ENCODE data around the gene AVPI1. TPM values are rescaled to one million over a fixed set of nuclear protein-coding genes. Genes with fewer than 3 reads are reported as not detected.

The AVPI1 gene
- total and polyA plus RNA-seq, 12 donors, result 5.3 to 41.0 (median 9.1) TPM

DNA sequence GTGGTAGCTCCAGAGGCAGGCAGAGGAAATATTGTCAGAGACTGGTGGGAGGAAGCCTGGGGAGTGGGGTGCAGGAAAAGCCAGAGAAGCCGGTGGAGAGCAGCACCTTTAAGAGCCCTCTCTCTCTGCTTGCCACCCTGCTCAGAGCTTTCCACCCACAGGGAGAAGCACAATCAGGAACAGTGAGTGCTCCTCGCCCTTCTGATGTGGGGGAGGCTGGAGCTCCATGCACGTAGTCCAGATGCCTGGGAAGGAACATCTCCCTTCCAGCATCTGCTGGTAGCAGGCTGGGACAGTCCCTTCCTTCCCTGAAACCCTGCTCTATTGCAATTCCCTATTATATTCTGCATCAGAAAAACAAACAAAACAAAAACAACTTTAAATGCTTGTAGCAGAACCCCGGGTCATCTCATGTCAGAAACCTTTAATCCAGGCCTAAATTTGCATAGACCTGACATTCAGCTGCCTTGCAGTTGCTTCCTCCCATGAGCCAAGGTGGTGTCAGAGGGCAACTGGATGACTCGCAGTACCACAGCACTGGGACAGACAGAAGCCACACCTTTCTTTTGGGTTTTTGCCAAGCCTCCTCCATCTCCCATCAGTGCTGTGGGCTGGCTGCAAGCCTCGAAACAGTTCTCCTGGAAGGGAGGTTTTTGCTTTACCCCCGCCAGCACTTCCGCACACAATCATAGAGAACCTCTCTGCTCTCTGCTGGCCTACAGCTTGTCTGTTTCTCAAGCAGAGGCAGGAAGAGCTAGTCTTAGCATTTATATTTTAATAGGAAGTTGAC lies 13.1 kb downstream of the AVPI1 start:
- TF ChIP-seq CTCF (IDR thresholded peaks at IDR 0.05), result no peak
- peak in 4 of 8 donors; percentile 25 to 43 (median 34) for ATAC-seq
- no peak overlapping the region for H3K4me3 ChIP-seq
- 56 to 69% methylated on average over 8 of the region's 8 CpGs for WGBS, 2 donors
- no peaks in the 10 kb centered on the region for H3K9me3 ChIP-seq
- H3K27me3 ChIP-seq, result no peaks in the 10 kb centered on the region
- H3K36me3 ChIP-seq, result peaks cover 0 to 93% (median 42%) of the 10 kb centered on the region in 9 donors
- H3K27ac ChIP-seq, result peak overlapping the region in 2 of 10 donors; percentile 44 to 66
- peaks cover 0 to 21% (median 0%) of the 10 kb centered on the region in 9 donors for H3K4me1 ChIP-seq
- intact Hi-C loops (cut with DNase I), result no loop called here
- no peak for DNase-seq

DNA sequence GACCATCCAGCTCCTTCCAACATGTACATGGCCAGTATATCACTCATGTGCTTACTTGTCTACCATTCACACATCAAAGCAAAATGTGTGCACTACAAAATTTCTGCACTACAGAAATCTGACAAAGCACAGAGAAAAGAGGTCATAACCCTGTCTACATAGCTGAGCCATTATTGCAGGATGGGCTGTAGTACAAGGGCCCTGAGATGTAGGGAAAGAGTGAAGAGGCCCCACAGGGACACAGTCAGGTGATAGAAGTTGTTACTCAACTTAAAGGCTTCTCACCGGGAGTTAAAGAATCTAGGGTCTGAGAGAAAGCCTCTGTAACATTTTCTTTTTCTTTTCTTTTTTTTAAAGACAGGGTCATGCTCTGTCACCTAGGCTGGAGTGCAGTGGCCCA lies 17.5 kb downstream of the AVPI1 start:
- H3K9me3 ChIP-seq, result no peaks in the 10 kb centered on the region
- peaks cover 0 to 99% (median 40%) of the 10 kb centered on the region in 9 donors for H3K36me3 ChIP-seq
- no peak overlapping the region for H3K27ac ChIP-seq
- H3K4me1 ChIP-seq, result peaks cover 0 to 15% (median 0%) of the 10 kb centered on the region in 9 donors
- H3K4me3 ChIP-seq, result no peak overlapping the region
- ATAC-seq (no peak), DNase-seq (no peak)
- 88 to 89% methylated on average over 1 of the region's 1 CpG for WGBS, 2 donors
- H3K27me3 ChIP-seq, result no peaks in the 10 kb centered on the region
- no peak for TF ChIP-seq CTCF (IDR thresholded peaks at IDR 0.05)
- intact Hi-C loops (cut with DNase I), result loop anchor here in 1 of 10 donors (2.0 kb wide), 1 partner anchor 19 kb away; no protein-coding TSS in a partner anchor

DNA sequence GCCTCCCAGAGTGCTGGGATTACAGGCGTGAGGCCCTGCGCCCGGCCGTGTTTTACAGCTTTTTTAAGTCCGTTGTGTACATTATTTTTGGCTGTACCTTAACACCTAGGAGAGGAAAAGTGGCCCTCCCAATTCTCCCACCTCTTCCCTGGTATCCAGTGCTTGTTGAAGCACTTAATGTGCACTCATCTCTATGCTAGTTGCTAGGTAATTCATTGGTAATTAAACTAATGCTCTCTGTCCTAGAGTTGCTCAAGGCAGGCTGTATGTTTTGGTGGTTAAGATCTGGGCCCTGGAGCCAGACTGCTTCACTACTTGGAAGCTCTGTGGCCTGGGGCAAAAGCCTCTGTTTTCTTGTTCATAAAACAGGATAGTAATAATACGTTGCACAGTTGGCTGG lies 19.6 kb downstream of the AVPI1 start:
- H3K27ac ChIP-seq, result no peak overlapping the region
- DNase-seq (no peak), ATAC-seq (no peak)
- no peaks in the 10 kb centered on the region for H3K9me3 ChIP-seq
- no peak for TF ChIP-seq CTCF (IDR thresholded peaks at IDR 0.05)
- no peaks in the 10 kb centered on the region for H3K27me3 ChIP-seq
- H3K36me3 ChIP-seq, result peaks cover 0 to 99% (median 29%) of the 10 kb centered on the region in 9 donors
- intact Hi-C loops (cut with DNase I), result no loop called here
- H3K4me1 ChIP-seq, result peaks cover 0 to 4% (median 0%) of the 10 kb centered on the region in 9 donors
- 87% methylated on average over 6 of the region's 6 CpGs for WGBS, 2 donors
- no peak overlapping the region for H3K4me3 ChIP-seq

DNA sequence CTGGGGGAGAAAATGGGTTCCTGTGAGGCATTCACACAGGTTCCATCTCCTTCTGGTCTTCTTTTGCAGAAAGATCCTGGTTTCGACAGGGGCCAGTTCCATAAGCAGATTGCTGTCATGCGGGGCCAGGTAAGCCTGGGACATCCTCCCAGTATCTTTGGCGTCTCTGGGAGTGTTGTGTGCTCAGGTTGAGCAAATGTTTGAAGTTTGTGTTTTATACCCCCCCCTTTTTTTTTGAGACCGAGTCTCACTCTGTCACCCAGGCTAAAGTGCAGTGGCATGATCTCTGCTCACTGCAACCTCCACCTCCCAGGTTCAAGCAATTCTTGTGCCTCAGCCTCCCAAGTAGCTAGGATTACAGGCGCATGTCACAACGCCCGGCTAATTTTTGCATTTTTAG lies 20.0 kb downstream of the AVPI1 start:
- ATAC-seq, result no peak
- intact Hi-C loops (cut with DNase I), result no loop called here
- 94 to 98% methylated on average over 7 of the region's 7 CpGs for WGBS, 2 donors

More for the DNA sequence above, 20.0 kb downstream of the AVPI1 start:
- H3K4me1 ChIP-seq, result peaks cover 0 to 4% (median 0%) of the 10 kb centered on the region in 9 donors
- no peak overlapping the region for H3K27ac ChIP-seq
- H3K9me3 ChIP-seq, result no peaks in the 10 kb centered on the region
- DNase-seq, result no peak
- no peak overlapping the region for H3K4me3 ChIP-seq
- peaks cover 0 to 100% (median 29%) of the 10 kb centered on the region in 9 donors for H3K36me3 ChIP-seq
- H3K27me3 ChIP-seq, result no peaks in the 10 kb centered on the region
- no peak for TF ChIP-seq CTCF (IDR thresholded peaks at IDR 0.05)
